Measurements from ENCODE around the gene ADAMTS18.

The ADAMTS18 gene

DNA sequence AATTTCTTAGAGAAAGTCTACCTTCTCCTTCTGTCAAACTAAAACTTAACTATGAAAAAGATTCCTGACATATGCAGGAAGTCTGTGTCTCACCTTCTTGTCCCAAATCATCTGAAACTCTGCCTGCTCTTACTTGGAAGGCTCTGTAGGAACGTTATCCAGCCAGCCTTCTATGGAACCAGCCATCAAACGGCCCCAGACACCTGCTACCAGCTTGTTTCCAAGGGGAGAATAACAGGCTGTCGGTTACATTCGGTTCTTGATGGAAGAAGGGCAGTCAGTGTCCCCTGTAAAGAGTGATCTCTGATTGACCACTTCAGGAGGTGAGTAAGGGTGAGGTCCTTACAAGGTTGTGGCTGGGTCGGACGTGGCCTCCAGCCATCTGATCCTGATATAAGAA, 1.7 kb downstream of the ADAMTS18 start:
- no peak for DNase-seq

GRCh38 chr16:77432264-77432663, 2.6 kb downstream of the ADAMTS18 start:
- DNase-seq = no peak

DNA sequence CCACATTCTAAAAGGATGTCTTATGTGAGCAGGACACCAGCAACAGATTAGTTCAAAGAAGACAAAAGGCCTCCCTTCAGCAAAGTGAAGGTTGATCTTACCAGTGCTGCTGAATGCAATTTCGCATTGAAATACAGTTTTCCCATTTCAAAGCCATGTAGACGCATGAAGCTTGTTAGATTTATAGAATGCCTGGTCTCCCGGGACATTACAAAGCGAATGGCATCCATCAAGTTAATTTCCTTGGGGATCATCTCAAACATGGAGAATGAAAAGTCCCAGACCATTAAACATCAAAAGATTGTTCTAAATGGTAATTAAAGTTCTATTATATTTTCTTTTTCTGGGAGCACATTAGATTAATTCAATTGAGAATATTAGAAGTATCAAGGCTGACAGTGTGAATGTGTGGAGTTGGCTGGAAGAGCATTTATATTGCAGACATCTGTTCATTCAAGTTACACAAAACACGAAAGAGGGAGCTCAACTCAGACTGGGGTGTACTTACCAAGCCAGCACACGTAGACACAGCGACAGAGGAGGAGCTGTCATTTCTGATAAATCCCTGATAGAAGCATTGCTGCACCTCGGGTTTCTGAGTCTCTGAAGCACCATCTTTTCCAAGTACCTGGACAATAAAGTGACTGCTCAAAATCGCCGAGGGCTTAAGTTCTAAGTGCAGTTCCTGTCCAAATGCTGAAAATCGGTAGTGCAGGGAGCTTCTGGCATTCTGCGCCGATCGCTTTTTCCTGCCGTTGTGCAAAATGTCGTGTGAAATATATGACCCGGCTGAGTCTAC, 3.8 kb downstream of the ADAMTS18 start:
- no peak for DNase-seq

DNA sequence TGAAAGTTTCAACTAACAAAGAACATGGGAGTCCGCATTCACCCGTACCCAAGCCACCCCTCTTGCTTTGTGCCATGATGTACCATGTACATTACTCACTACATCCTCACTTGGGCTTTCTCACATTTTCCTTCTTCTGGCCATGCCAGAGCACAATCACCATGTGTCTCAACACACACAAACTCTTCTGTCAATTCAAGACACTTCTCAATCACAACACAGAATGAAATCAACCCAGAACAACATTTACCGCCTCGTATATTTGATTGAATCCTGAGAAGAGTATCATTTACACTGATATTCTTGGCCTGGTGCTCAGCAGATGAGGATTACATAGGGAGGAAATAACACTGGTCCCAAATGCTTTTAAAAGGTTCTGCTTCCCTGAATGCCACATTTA, 4.5 kb downstream of the ADAMTS18 start:
- DNase-seq = no peak

DNA sequence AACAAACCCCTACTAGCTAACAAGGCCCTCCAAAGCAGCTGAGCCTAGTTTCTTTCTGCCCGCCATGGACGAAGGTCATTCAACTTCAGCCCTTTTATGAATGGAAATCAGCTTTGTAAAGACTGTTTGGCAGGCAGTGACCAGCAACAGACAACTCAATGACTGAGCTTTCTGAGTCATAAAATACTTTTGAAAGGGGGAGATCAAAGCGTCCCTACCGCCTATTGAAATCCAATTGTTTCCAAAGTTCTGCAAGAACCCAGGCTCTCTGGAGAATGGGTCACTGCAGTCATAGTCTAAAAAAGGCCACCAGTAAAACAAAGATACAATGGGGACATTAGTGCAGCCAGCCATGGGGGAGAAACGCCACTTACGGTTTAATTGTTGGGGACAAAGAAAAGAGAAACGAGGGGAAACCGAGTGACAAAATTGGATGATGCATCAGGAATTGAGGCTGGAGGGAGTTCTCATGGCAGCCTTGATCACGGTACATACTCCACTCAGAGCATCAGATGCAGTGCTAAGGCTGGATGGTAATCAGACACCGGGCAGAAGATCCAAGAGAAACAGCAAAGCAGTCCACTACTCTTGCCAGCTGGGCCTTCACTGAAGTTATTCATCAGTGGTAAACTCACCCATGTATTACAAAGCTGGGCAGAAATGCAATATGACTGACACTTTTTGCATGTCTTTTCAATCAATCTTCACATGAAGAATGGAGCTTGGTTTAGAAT, 9.8 kb downstream of the ADAMTS18 start:
- DNase-seq = no peak

- no peak for DNase-seq
Measured at GRCh38 chr16:77422196-77422784, 12.5 kb downstream of the ADAMTS18 start.

DNA sequence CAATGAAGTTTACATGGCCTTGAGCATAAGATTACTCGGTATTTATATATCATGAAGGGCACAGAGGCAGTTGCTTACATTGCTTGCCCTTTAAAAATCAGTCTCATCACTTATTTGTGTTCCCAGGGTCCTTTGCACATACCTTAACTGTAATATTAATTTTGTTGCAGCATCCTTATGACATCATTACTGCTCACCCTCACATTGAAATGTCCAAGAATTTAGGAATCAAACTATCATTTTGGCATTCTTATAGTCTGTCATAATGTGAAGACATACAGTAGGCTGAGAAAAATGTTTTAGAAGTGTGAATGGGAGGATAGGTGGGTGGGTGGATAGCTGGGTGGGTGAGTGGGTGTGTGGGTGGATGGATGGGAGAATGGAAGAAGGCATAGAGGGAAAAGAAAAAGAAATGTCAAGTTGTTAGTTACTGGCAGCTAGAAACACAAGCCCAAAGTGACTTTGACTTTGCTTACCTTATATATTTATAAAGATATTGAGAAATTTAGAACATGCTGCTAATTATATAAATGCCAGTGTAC, 17.8 kb downstream of the ADAMTS18 start:
- DNase-seq = no peak

DNA sequence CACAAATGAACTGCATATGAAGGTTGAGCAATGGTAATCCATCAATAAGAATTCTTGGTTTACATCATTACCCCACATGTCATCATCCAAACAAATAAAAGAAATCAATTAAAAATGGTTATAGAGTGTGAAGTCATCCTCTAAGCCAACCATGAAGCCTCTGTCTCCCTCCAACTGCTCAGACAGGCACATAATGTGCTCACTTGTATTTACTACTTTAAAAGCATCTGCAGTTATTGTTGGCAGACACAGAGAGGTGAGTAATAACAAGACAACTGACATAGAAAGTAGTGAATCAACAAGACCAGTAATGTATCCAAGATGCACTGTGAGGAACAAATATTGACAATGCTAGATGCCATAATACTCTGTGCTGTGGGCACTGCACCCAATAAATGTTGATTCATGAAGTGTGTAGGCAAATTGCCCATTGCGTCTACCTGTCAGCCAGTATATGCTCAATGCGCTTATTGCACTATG, 20.0 kb downstream of the ADAMTS18 start:
- DNase-seq = peak; percentile 41

- no peak for DNase-seq
Measured at GRCh38 chr16:77410449-77410848, 24.4 kb downstream of the ADAMTS18 start.

DNA sequence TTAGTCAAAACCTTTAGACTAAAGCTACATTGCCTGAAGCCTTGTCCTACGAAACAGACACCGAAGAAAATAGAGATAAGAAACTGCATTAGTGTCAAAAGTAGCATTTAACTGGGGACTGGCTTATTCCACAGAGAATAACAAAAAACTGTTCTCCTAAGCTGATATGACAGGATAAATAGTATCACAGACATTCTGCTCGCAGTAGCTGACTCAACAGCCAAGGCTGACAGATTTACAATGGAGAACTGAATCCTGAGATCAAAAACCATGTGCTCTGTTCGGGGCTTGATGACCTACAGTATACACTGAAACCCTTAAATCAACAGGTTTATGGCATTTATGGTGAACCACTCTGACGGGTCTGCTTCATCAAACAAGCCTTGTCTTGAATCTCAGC, 25.5 kb downstream of the ADAMTS18 start:
- no peak for DNase-seq

GRCh38 chr16:77408607-77409006, 26.2 kb downstream of the ADAMTS18 start:
- no peak for DNase-seq

DNA sequence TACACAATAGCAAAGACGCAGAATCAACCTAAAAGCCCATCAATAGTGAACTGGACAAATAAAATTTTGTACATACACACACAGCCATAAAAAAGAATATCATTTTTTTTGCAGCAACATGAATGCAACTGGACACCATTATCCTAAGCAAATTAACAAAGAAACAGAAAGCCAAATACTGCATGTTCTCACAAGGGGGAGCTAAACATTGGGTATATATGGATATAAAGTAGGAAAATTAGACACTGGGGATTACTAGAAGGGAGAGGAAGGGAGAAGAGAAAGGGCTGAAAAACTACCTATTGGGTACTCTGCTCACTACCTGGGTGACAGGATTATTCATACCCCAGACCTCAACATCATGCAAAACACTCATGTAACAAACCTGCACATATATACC, 28.2 kb downstream of the ADAMTS18 start:
- no peak for DNase-seq

GRCh38 chr16:77404775-77405174, 30.1 kb downstream of the ADAMTS18 start:
- no peak for DNase-seq

DNA sequence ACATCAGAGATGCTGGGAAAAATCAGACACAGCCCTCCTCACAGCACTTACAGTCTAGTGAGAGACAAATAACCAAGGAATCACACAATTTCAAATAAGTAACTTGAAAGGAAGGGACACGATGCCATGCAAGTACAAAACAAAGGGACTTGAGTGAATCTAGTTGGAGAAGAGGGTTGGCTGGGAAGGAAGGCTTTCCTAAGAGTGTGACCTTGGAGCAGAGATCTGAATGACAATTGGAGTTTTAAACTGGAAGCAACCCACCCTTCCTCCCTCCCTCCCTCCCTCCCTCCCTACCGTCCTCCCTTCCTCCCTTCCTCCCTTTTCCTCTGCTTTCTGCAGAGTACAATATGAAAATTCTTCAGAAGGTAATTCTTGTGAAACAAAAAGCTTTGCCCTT, 31.1 kb downstream of the ADAMTS18 start:
- no peak for DNase-seq

DNA sequence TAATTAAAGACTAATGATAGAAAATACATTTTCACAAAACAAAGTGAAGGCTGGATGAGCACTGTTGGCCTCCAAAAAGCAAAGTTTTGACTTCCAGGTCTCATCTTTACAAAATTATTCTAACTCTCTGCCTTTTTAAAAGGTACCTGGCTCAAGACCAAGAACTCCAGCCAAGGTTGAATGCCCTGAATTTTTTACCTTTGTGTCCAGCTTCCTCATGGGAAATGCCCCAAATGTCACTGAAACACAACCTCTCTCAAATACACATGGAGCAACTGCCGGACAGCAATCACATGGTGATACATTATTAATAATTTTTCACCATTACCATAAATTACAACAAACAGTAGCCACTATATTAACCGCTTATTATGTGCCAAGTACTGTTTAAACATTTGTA, 32.2 kb downstream of the ADAMTS18 start:
- DNase-seq = no peak

DNA sequence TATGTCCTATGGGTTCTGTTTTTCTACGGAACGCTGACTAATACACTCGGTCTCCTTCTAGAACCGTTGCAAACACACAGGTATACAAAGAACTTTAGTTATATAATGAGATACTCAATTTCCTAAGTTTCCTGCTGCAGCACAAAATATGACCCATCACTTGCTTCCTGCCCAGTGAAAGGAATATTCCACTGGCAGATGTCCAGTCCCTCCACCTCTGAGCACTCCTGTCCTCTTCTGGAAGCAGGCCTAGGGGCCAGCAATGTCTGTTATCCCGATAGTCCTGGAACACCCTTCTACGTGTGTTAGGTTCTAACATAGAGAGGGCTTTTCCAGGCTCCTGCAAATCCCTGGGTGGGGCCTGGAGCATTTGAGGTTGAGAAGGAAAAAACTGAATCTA, 32.7 kb downstream of the ADAMTS18 start:
- DNase-seq = no peak

- no peak for DNase-seq
Measured at GRCh38 chr16:77399546-77399945, 35.3 kb downstream of the ADAMTS18 start.

GRCh38 chr16:77399066-77399465, 35.8 kb downstream of the ADAMTS18 start:
- no peak for DNase-seq

- DNase-seq = no peak
Measured at GRCh38 chr16:77398495-77398894, 36.3 kb downstream of the ADAMTS18 start.

DNA sequence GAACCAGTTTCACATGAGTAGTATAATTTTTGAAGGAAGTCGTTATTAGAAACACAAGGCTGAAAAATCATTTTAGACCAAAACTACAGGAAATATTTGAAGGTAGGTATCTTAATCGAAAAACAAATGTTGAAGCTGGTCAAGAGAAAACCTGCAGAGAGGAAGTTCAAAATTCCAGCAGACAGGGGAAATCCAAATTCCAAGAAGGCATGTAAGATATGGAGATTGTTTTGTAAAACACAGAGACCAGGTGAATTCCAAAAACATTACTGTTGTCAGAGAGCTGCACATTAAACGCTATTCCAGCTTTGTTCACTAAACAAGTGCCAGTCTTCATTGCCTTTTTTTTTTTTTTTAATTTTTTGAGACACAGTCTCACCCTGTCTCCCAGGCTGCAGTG, 38.4 kb downstream of the ADAMTS18 start:
- no peak for DNase-seq

DNA sequence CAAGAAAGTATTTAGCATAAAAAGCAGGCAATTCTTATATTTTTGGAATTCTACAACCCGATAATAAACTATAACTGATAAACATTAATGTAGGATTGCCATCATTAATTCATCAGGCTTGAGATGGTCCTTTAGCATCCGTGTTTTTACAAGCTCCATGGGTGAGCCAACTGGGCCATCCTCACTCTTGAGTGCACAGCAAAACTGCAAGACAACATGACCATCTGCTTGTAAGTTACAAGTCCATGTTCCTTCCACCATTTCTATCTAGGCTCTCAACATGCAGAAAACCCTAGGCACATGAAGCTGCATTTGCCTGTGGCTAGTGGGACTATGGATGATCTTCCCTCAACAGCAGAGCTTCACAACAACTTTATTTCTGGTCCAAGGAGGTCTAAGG, 40.1 kb downstream of the ADAMTS18 start:
- DNase-seq = no peak

DNA sequence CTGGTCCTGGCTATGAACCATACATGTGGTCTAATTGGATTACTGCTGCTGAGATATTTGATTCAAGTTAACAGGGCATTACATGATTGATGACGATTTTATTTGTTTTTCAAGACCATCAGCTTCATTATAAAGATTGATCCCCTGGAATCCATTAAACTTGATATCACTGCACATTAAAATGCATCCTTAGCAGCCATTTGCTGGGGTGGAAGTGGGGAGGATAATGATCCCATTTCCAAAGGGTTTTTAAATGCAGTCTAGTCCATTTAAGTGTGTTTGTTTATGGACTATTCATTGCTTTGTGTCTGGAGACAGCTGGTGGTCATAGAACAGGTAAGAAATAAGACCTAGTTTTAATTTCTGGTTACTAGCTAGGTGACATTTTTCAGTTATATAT, 40.9 kb downstream of the ADAMTS18 start:
- no peak for DNase-seq

- no peak for DNase-seq
Measured at GRCh38 chr16:77387815-77388209, 47.0 kb downstream of the ADAMTS18 start.
